Sigmoid colon (tissue), 4 donors: ENCODE results near the gene ZNF81.

Source experiments
- EP300 ChIP-seq, 4 donors: sonication (generic); formaldehyde crosslinking; IDR thresholded peaks; one replicate each; pipeline ENCODE4 v1.6.1; 2017; ENCODE audit warnings: antibody characterized with exemption in 4 of 4
- POLR2A ChIP-seq, 2 donors: fragments of 450-650 bp; IDR thresholded peaks; one replicate each; pipeline ENCODE4 v1.6.1; 2016; ENCODE audit warnings: antibody characterized with exemption in 2 of 2, mild to moderate bottlenecking in 2 of 2, moderate library complexity in 2 of 2
- POLR2AphosphoS5 ChIP-seq, 4 donors: sonication (generic); formaldehyde crosslinking; IDR thresholded peaks; one replicate each; pipeline ENCODE4 v1.6.1; 2017; ENCODE audit warnings: antibody characterized with exemption in 4 of 4
- TF ChIP-seq, protein P1 (sequence below), 4 experiments: fragments of 450-650 bp in 3 of 4; fragments of 200-600 bp in 1 of 4; IDR thresholded peaks; one replicate each; pipeline ENCODE4 v1.5.1; 2016 to 2019; ENCODE audit warnings: antibody characterized with exemption in 4 of 4, mild to moderate bottlenecking in 3 of 4, moderate library complexity in 2 of 4

GRCh38 chrX:47838361-47838760, 1.7 kb downstream of the ZNF81 start:
- TF ChIP-seq, protein P1, sequence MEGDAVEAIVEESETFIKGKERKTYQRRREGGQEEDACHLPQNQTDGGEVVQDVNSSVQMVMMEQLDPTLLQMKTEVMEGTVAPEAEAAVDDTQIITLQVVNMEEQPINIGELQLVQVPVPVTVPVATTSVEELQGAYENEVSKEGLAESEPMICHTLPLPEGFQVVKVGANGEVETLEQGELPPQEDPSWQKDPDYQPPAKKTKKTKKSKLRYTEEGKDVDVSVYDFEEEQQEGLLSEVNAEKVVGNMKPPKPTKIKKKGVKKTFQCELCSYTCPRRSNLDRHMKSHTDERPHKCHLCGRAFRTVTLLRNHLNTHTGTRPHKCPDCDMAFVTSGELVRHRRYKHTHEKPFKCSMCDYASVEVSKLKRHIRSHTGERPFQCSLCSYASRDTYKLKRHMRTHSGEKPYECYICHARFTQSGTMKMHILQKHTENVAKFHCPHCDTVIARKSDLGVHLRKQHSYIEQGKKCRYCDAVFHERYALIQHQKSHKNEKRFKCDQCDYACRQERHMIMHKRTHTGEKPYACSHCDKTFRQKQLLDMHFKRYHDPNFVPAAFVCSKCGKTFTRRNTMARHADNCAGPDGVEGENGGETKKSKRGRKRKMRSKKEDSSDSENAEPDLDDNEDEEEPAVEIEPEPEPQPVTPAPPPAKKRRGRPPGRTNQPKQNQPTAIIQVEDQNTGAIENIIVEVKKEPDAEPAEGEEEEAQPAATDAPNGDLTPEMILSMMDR (IDR thresholded peaks at IDR 0.05) = no peak
- TF ChIP-seq POLR2A (IDR thresholded peaks at IDR 0.05) (no peak), EP300 (IDR thresholded peaks at IDR 0.05) (no peak), POLR2AphosphoS5 (IDR thresholded peaks at IDR 0.05) (no peak)
